GM18505 (cell line): ENCODE data around the gene PCDHAC2.

ENCODE experiments used
- ATAC-seq: cut with Tn5 transposase; IDR thresholded peaks from one replicate; pipeline ENCODE4 v1.9.1; 2021; ENCODE audit not compliant: unreplicated experiment
- POLR2A ChIP-seq: IDR thresholded peaks from 4 replicates; pipeline ENCODE4 v1.6.1; 2011; ENCODE audit warnings: borderline replicate concordance; ENCODE audit not compliant: insufficient read depth, insufficient read length; ENCODE audit errors: extremely low read depth

PCDHAC2 gene, protein sequence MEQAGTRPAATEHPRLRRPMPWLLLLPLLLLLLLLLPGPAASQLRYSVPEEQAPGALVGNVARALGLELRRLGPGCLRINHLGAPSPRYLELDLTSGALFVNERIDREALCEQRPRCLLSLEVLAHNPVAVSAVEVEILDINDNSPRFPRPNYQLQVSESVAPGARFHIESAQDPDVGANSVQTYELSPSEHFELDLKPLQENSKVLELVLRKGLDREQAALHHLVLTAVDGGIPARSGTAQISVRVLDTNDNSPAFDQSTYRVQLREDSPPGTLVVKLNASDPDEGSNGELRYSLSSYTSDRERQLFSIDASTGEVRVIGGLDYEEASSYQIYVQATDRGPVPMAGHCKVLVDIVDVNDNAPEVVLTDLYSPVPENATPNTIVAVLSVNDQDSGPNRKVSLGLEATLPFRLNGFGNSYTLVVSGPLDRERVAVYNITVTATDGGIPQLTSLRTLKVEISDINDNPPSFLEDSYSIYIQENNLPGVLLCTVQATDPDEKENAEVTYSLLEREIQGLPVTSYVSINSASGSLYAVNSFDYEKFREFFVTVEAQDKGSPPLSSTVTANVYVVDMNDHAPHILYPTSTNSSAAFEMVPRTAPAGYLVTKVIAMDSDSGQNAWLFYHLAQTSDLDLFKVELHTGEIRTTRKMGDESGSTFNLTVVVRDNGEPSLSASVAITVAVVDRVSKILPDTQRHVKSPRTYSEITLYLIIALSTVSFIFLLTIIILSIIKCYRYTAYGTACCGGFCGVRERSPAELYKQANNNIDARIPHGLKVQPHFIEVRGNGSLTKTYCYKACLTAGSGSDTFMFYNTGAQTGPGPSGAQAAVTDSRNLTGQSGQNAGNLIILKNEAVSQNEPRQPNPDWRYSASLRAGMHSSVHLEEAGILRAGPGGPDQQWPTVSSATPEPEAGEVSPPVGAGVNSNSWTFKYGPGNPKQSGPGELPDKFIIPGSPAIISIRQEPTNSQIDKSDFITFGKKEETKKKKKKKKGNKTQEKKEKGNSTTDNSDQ

DNA sequence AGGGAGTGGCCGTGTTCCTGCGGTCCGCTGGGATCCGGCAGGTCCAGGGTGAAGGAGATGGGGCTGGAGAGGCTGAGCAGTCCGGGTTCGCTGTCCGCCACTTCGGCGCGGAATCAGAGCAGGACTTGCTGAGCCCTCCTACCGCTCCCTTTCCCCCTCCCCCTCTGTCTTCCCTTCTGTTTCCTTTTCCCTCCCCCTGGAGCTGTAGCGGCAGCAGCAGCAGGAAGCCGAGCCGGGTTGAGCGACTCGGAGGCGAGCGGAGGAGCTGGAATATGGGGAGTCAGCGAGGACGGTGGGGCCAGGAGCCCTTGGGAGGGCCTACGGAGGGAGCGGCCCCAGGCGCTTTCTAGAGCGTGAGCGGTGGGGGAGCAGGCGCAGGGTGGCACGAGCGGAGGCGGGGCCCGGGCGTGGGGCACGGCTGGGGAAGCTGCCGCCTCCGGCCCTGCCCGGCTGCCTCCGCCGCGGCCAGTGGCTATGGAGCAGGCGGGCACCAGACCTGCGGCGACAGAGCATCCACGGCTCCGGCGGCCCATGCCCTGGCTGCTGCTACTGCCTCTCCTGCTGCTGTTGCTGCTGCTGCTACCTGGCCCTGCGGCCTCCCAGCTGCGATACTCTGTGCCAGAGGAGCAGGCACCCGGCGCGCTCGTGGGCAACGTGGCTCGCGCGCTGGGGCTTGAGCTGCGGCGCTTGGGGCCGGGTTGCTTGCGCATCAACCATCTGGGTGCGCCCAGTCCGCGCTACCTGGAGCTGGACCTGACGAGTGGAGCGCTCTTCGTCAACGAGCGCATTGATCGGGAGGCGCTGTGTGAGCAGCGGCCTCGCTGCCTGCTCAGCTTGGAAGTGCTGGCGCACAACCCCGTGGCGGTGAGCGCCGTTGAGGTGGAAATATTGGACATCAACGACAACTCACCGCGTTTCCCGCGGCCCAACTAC is at the start of gene PCDHAC2:
PCDHAC2 (plus strand) TSS at position 184 of the 933 bp plus-strand sequence; CDS start at position 475, 291 bp downstream.
- ATAC-seq = no peak
- no peak for TF ChIP-seq POLR2A

DNA sequence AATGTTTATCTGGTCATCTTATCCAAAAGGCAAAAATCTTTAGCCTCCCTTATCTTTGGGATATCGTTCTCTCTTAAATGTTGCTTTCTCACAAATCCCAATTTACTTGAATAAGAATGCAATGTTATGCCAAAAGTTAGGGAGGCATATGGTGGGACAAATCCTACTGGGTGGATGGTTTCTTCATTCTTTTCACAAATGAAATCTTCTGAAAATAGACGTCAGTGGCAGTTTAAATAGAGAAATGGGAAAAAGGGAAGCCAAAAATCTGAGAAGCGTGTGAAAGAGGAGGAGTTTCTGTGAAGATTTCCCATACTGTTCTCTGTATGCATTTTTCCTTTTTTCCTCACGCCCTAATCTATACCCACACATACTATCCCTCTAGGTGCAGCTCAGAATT is 42.7 kb upstream of the PCDHAC2 start:
- no peak for TF ChIP-seq POLR2A

DNA sequence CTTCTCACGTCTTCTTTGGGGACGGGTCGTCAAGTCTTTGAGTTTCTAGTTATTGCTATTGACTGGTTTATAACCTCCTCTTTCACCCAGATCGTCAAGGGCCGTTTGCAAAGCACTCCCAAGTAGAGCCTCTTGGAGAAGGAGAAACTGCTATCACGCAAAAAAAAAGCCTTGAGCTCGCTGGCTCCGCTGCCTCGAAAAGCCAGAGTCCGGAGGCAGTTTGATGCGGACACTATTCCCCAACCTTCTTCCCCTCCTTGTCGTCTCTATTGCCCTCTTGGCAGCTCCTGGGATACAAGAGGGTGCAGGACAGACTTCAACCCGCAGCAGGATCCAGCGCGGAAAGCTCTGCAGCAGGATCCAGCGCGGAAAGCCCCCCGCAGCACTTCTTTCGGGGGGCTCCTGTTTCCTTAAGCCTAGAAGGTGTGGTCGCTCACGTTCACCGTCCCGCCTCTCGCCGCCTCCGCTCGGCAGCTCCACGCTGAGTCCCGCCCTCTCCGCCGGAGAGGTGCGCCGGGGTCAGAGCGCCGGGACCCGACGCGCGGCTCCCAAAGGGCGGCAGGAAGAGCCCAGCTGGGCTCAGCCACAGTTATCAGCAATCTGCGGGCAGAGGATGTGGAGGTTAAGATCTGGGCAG is 40.4 kb upstream of the PCDHAC2 start, which contains the start of gene PCDHAC1:
PCDHAC1 (plus strand) TSS at position 494 of the 637 bp plus-strand sequence. CDS start 594 bp downstream, outside the sequence.
- no peak for ATAC-seq
- TF ChIP-seq POLR2A = no peak

More for the DNA sequence above, 42.7 kb upstream of the PCDHAC2 start:
- ATAC-seq = no peak

DNA sequence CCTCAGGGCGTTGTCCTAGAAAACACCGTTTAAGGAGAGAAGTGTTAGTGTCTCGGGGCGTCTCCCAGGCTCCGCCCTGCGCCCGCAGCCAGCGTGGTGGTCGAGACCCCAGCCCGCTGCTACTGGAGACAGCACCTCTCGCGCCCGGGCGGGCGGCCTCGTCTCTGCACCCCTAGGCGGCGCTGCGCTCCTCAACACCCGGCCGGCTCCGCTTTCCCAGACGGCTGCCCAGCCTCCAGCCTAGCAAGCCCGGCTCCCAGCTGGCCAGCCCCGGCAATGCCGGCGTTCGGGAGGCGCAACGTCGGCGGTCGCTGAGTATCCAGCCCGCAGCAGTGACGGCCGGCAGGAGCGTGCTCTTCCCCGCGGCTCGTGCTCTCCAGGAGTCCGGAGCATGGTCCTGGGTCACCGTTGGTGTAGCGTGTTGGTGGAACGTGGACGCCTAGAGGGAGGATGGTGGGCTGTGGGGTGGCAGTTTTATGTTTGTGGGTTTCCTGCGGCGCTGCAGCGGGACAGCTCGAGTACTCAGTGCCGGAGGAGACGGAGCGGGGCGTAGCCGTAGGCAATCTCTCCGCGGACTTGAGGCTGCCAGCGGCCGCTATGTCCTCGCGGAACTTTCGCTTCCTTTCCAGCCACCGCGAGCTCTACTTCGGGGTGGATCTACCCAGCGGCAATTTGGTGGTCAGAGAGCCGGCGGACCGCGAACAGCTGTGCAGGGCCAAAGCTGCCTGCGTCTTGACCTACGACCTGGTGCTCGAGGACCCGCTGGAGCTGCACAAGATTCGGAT is 39.6 kb upstream of the PCDHAC2 start:
- ATAC-seq = no peak
- no peak for TF ChIP-seq POLR2A

DNA sequence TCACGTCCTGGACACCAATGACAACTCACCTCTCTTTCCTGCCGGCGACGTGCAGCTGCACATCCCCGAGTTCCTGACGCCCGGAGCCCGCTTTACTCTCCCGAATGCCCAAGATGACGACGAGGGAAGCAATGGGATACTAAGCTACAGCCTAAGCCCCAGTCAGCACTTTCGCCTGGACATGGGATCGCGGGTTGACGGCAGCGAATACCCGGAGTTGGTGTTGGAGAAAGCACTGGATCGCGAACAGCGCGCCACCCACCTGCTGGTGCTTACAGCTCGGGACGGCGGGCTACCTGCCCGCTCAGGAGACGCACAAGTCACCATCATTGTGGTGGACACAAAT is 39.1 kb upstream of the PCDHAC2 start:
- ATAC-seq = no peak
- no peak for TF ChIP-seq POLR2A

DNA sequence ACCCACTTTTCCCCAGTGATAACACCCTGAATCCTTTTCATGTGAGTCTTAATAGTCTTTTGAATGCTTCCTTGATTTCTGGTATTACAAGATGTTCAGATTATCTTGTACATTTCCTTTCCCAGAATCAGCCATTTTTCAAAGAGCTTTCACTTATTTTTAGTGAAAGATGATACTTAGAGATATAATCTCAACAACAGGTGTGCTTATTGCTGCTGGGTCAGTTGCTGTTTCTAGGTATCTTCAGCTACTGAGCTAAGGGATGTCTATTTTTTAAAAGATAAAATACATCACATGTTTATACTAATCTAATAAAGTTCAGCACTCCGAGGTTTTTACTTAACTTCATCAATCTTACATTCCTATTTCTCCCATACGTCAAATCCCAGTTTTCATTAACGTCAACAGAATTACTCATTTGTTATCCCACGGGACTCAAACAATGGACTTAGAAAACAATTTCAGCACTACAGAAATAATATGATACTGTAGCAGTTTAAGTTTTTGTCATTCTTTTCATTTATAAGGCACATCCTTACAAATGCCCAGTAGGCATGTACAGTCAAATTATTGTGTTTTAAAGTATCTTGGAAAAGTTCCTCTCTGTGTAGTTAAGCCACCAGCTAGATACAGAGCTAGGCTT is 31.2 kb upstream of the PCDHAC2 start:
- TF ChIP-seq POLR2A = no peak
- no peak for ATAC-seq

DNA sequence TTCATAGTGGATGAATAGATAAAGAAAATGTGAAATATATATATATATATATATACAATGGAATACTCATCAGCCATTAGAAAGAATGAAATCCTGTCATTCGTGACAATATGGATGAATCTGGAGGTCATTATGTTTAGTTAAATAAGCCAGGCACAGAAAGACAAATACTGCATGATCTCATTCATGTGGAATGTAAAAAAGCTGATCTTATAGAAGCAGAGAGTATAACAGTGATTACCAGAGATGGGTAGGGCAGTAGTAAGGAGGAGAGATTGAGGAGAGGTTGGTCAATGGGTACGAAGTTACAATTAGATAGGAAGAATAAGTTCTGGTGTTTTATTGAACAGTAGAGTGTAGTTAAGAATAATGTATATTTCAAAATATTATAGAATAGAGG is 19.7 kb upstream of the PCDHAC2 start:
- no peak for TF ChIP-seq POLR2A
- ATAC-seq = no peak

DNA sequence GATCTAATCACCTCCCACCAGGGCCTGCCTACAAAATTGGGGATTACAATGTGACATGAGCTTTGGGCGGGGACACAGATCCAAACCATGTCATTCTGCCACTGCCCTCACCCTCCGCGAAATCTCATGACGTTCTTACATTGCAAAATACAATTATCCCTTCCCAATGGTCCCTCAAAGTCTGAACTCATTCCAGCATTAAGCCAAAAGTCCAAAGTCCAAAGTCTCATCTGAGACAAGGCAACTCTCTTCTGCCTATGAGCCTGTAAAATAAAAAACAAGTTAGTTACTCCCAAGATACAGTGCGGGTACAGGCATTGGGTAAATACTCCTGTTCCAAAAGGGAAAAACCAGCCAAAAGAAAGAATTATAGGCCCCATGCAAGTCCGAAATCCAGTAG is 14.6 kb upstream of the PCDHAC2 start:
- no peak for TF ChIP-seq POLR2A
- ATAC-seq = no peak

DNA sequence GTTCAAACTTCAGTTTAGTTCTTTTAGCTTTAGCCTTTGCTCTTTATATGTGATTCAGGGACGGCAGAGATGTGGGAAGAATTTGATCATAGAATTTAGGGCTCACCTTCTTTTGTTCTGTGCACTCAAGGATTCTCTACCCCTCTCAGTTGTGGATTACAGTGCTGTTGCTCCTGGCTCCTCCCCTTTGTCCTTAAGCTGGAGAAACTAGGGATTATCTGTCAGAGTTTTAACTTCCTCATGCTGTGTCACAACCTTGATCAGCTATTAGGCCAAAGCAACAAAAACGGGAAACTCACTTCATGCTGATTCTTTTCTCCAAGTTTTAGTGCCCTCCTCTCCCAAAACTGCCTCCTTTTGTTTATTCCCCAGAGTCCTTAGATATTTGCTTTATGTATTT is 13.0 kb upstream of the PCDHAC2 start:
- no peak for TF ChIP-seq POLR2A
- no peak for ATAC-seq

DNA sequence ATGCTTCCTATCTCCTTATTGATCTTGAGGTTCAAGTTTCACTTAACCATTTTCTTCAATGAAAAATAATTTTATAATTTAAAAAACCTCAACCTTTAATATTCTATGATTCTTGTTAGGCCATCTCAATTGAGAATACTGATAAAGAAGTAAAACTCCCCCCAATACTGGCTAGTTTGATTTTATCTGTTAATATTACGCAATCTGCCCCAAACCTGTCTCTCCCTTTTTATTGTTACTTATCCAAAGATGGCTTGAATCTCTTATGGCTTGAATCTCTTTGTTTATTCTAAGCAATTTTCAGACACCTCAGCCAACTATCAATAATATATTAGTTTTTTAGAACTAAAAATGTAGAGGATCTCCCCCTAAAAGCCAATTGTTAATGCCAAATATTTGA is 4.1 kb upstream of the PCDHAC2 start:
- no peak for TF ChIP-seq POLR2A
- ATAC-seq = no peak

DNA sequence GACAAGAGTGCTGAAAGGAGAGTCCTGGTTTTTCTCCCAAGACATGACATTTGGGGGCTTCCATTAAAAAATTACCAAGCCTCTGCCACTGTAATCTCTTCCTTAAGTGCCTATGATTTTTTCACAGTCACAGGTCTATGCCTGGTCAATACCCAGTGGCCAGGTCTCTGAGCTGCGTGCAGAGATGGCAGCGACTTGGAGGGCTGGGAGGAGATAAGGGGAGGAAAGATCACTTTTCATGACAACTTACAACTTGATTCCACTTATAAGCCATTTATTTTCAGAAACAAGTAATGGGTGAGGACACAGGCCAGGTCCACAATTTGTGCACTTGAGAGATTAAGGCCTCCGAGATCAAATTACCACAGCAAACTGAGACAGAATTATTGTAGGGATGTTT is 1.9 kb upstream of the PCDHAC2 start:
- no peak for ATAC-seq
- TF ChIP-seq POLR2A = no peak
